ENCODE data around the gene DYNLL2.
A peak's percentile ranks its signal among the peaks of the same experiment; 100 is the strongest.
"Not testable (repeated sequence)": the region's sequence is repeated elsewhere in the genome, so short reads cannot be mapped to it uniquely, and the experiment has no call there.

Gene DYNLL2

DNA sequence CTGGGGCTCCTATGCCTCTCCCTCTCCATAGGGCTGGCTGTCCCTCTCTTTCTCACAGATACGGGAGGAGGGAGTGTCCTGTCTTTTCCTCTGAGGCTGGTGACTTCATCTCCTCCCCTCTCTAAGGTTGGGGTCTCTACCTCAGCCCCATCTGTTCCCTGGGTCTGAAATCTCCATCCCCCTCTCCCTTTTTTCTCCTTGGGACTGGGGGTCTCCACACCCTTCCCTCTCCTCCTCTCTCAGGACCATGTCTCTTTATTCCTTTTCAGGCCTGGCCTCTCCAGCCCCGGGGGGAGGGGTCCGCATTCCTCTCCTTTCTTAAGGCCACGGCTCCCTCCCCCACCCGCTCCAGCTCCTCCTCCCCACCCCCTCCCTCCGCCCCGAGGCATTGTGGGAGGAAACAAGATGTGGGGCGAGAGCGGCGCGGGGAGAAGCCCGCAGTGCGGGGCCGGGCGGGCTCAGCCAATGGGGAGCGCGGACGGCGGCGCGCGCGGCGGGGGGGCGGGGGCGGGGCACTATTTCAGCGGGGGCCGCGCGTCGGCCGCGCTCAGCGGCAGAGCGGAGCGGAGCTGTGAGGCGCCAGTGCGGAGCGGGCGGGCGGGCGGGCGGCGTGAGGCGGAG is at the start of gene DYNLL2:
Gene DYNLL2, plus strand, starts transcription at position 550 of the 621 bp plus-strand sequence. CDS start 3,672 bp downstream, outside the sequence.
- DNase-seq, result peak; percentile 98

GRCh38 chr17:58039975-58040374 is 43.2 kb upstream of the DYNLL2 start:
- no peak for DNase-seq

DNA sequence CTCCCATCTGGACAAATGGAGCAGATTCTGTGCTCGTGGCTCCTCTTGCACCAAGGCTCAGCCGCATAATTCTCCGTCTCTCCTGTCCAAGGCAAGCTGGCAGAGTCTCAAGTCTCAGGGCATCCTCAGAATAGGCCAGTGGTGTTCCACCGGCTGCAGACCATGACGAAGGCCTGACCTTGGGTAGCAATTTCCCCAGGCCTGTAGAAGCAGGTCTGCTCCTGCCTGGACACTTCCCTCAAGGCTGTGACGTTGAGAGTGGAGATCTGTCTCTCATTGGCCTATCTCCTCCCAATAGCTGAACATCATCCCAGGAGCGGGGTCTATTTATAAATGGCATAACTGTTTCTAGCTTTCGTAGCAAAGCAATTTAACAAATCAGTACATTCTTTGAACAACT is 42.8 kb upstream of the DYNLL2 start:
- DNase-seq, result no peak

DNA sequence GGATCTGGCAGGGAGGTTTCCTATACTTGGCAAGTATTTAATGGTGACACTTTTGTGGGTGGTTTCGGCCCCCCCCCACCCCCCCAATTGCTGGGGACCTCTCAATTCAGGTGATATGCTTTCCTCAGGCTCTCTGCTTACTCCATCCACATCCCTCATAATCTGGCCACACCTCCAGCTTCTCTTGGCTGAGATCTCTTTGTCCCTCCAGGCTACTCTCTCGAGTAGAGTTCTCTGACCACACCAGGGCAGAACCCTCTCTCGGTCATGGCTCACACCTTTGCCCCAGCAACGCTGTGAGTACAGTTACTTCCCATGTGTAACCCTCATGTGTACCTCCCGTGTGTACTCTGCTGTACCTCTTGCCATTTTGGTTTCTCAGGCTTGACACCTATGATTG is 42.1 kb upstream of the DYNLL2 start:
- no peak for DNase-seq

- DNase-seq, result no peak
Observed at GRCh38 chr17:58043221-58044181, 39.7 kb upstream of the DYNLL2 start.

GRCh38 chr17:58044256-58044655 is 39.0 kb upstream of the DYNLL2 start:
- DNase-seq, result not testable (repeated sequence)

GRCh38 chr17:58046239-58047094 is 36.8 kb upstream of the DYNLL2 start:
- DNase-seq, result peak; percentile 12

GRCh38 chr17:58047376-58048150 is 35.7 kb upstream of the DYNLL2 start:
- no peak for DNase-seq

DNA sequence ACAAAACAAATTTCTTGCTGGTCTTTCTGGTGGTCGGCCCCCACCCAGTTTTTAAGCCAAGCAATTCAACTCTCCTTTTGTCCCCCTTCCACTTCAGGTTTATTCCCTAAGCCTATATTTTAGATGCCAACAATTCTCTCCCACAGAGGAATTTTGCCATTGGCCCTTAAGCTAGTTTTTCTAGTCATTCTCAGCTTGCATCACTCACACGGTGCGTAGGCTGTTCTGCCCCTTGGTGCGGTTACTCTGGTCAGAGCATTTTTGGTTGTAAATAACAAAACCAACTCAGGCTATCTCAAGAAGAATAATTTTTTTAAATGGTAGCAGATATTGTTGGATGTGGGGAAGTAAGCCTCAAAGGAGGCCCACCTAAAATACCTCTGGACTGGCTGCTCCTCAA is 33.7 kb upstream of the DYNLL2 start:
- no peak for DNase-seq

DNA sequence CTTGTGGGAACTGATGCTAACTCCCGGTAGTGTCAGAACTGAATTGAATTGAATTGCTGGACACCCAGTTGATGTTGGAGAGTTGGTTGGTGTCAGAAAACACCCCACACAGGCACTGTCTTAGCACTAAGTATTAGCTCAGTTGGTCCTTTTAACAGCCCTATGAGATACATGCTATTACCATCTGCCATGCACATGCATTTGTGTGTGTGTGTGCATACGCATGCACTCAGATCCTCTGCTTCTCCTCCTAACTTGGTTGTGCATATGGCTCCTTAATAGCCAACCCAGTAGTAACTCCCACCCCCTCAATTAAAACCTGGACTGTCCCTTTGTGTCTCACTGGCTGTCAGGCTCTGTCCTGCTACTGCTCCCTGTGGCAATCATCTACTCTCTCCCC is 32.3 kb upstream of the DYNLL2 start:
- no peak for DNase-seq

DNA sequence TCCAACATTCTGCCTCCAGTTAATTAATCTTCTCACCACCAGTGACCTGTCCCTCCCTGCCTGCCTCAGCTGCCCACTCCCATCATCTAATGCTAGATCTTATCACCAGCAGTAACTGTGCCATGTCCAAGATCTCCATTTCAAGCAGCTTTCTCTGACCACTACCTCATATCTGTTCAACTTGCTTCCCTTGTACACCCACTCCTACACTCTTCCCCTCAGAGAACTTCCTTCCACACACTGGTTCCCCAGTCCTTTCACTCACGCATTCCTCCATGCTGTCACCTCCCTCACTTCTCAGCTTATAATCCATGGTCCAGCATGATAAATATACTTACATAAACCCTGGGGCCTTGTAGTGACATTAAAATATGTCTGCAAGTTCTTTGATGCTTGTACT is 31.8 kb upstream of the DYNLL2 start:
- DNase-seq, result no peak

- no peak for DNase-seq
Observed at GRCh38 chr17:58052407-58052806, 30.8 kb upstream of the DYNLL2 start.

DNA sequence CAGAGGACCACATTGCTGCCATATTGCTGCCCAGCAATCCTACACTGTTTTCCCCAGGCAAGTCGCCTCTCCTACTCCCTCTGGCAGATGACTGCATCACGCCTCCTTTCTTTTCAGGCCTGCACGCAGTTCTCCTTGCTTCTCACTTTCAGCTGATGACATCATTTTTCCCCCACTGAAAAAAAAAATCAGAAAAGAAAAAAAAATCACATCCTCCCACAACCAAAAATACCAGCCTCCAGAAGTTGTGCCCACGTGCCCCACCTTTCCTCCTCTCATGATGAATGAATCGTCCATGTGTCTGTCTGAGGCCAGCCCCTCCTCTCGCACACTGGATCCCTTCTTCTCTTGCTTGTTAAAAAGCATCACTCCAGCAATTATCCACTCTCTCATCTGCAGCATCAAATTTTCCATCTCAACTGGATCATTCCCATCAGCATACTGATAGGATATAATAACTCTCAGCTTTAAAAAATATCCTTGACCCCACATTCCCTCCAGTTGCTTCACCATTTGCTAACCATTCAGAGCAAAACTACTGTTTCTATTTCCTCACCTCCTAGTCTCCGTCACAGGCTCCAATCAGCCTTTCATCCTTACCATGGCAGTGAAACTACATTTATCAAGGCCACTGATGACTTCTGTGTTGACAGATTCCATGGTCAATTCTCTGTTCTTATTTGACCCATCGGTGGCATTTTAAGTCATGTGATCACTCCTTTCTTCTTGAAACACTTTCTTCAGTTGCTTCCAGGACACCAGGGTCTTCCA is 30.1 kb upstream of the DYNLL2 start:
- DNase-seq, result no peak

GRCh38 chr17:58054641-58055040 is 28.6 kb upstream of the DYNLL2 start:
- DNase-seq, result no peak

- DNase-seq, result no peak
Observed at GRCh38 chr17:58056476-58056875, 26.7 kb upstream of the DYNLL2 start.

DNA sequence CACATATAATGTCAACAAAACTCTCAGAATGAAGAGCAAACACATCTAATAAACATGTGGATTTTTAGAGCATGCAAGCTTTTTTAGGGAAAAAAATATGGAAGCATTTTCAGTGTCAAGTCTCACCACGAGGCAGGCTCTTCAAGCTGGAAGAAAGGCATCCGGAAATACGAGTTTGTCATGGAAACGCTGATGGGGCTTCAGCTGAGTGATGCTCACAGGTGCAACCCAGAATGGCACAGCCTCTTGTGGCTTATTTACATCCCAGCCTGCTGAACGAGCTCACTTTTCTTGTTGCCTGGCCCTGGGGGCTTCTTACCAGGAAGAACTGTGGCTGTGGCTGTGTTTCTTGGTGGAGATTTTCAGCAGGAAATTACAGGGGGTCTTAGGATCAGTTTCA is 24.1 kb upstream of the DYNLL2 start:
- DNase-seq, result no peak

GRCh38 chr17:58060596-58061191 is 22.5 kb upstream of the DYNLL2 start:
- peak; percentile 39 for DNase-seq

- no peak for DNase-seq
Observed at GRCh38 chr17:58061672-58062071, 21.5 kb upstream of the DYNLL2 start.

DNA sequence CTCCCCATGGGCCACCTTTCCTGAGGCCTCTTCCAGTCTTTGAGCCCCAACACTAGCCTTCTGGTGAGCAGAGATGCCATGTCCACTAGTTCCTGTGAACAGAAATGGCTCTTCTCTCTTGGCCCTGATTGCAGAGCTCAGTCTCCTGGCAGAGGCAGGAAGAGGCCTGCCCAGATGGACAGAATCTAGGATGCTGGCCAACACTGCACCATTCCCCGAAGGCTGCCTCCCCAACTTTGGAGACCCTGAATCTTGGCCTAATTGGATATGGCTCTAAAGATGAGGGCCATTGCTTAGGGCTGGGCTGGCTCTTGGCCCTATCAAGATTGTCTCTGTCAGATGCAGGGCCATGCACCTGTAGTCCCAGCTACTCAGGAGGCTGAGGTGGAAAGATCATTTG is 18.0 kb upstream of the DYNLL2 start:
- no peak for DNase-seq

DNA sequence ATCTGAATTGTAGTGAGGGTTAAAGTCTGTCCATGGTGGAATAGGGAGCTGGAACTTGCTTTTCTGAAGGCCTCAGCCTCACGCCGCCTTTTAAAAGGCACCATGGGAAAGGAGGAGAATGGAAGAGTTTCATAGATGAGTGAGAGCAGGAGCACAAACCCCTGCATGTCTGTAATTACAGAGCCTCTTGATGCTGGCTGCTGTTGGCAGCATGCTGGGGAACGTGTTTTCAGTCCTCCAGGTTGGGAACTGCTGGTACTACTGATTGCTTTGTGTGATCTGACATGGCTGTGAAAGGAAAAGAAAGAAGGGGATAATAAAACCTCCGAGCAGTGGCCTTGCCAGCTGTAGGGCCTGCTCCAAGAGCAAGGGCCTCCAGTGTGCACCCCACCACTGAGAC is 16.8 kb upstream of the DYNLL2 start:
- DNase-seq, result no peak

- no peak for DNase-seq
Observed at GRCh38 chr17:58072862-58073261, 10.4 kb upstream of the DYNLL2 start.
